ENCODE results near the gene TIFAB.

TIFAB gene

DNA sequence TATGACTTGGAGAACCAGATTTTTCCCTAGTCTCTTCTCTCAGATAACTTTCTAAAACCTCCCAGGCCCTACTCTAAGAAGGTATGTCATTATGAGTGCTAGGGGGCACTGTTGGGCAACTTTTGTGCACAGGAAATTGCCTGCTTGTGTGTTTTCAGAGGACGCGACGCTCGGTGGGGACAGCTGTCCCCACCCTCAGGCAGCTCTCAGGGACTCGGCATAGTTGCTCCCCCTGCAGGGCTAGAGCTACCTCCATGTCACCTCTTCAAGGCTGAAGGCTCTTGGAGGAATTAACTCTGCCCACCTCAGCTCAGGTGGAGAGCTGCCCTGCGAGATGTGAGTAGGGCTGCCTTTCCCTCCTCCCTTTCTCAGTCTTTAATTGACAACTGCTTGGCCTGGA lies 10.2 kb upstream of the TIFAB start:
- peak; percentile 94 for DNase-seq

DNA sequence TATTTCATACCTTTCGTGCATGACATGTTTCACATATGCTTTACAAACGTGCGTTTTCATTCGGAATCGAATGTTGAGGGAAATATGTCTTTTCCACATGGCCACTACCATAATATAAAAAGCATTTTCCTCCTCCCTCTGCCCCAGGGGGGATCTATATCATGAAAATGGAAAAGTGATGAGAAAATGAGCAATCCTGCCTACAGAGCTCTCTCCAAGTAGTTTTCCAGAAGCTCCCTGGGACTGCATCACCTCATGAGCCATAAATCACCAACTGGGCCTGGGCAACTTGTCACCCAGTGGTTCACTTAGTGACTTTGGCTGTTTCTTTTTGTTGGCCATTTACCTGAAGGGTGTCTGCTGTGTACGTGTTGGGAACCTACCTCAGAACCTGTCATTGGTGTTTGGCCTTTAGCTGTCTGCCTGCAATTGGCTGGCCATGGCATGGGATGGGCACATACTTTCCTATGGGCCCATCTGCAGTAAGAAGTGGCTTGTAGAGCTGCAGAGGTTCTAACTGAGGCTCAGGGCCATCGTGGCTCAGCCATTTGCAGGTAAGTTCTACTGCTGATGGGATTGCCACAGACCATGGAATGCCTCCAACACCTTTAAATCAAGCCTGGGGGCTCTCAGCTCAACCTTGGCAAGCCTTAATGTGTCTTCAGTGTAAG lies 9.5 kb upstream of the TIFAB start:
- in situ Hi-C loops (cut with MboI; ENCODE audit: low pct_unique_long_range_greater_than_20kb, low sequenced_read_pairs) = loop anchor here (10.0 kb wide), 2 partner anchors 93 to 373 kb away; partner anchors contain the start of gene SLC25A48
- DNase-seq = no peak

More for the DNA sequence above, 10.2 kb upstream of the TIFAB start:
- in situ Hi-C loops (cut with MboI; ENCODE audit: low pct_unique_long_range_greater_than_20kb, low sequenced_read_pairs) = loop anchor here (10.0 kb wide), 2 partner anchors 92 to 372 kb away; partner anchors contain the start of gene SLC25A48

DNA sequence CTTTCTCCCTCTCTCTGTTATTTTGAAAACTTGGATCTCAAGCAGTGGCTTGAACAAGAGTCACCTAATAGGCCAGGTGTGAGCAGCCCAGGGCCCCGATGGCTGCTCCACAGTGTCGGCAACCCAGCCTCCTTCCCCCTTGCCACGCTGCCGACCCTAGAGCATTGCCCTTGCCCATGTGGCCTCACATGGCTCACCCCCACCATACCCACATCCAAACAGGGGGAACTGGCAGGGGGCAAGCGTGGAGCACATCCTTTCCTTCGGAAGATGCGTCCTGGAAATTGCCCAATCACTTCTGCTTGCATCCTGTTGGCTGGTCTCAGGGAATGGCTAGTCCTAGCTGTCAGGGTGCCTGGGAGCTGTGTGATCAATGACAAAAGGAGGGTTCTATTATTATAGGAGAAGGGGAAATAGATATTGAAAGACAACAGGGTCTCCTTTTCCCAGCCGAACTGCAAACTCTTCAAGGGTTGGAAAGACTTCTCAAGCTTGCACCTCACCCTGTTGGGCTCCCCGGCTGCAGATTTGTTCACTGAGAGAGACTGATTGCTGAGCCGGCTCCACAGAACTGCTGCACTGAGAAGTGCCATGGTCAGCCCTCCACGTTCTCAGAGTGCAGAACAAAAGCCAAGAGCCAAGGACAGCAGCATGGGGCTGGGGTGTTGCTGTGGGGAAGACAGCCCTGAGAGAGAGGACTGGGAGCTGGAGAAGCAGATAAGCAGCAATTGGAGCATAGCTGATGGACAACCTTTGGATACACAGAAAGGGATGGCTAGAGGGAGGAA lies 8.3 kb upstream of the TIFAB start:
- no peak for DNase-seq
- in situ Hi-C loops (cut with MboI; ENCODE audit: low pct_unique_long_range_greater_than_20kb, low sequenced_read_pairs) = loop anchor here (10.0 kb wide), 2 partner anchors 94 to 374 kb away; partner anchors contain the start of gene SLC25A48

DNA sequence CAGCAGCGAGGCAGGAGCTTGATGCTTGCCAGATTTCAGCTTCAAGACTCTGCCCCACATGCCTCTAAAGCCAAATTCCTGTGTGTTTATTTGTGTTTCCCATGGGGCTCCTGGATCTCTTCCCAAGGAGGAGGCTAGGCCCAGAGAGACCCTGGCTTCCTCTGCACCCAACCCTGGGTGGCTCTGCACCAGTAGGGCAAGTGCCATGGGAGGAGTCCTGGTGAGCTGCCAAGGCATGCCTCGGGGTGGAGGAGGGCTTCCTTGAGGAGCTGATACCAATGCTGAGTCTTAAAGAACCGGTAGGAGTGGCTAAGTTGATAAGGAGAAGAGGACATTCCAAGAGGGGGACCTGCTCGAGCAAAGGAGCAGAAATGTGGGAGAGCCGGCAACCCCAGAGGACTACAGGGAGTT lies 6.8 kb upstream of the TIFAB start:
- no peak for DNase-seq

DNA sequence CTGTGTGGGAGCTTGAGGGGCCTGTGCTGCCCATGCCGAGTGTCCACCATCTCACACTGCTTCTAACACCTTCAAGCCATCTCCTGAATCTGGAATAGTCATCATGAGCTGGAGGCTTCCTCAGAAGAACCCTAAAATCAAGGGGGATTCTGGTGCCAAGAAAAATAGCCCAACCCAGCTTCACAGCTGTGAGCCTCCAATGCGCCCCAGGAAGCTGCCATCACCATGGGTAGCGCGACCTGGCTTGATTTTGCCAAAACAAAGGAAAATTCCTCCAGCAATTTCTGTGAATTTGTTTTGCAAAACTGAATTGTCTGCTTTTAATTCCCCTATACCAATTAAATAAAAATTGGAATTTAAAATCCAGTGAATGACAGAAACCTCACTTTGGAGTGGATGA lies 6.2 kb upstream of the TIFAB start:
- no peak for DNase-seq
- in situ Hi-C loops (cut with MboI; ENCODE audit: low pct_unique_long_range_greater_than_20kb, low sequenced_read_pairs) = no loop called here

More for the DNA sequence above, 6.8 kb upstream of the TIFAB start:
- in situ Hi-C loops (cut with MboI; ENCODE audit: low pct_unique_long_range_greater_than_20kb, low sequenced_read_pairs) = no loop called here

DNA sequence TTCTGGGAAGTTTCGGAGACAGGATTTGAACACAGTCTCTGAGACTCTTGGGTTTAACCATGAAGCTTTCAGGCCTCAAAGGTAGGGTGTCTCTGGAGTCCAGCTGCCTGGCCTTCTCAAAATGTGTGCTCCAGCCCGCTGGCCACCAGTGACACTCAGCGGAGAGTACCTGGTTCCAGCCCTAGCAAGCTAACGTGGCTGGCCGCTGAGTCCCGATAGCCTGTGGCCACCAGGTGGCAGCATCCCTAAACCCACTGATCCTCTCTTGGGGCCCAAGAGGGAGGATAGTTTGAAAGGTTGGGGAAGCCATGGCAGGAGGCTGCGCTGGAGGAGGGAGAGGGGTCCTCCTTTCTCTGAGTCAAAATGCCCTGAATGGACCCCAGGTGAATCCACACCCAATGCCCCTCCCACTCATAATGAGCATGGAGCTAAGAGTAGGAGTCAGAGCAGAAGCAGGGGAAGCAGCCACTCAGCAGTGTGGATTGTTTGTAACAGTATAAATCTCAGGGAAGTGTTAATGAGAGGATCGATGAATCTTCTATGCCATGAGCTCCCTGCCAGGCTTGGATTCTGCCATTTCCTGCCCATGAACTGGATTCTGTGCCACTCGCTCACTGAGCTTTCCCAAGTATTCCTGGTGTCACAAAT lies 5.4 kb upstream of the TIFAB start:
- peak; percentile 84 for DNase-seq
- in situ Hi-C loops (cut with MboI; ENCODE audit: low pct_unique_long_range_greater_than_20kb, low sequenced_read_pairs) = no loop called here

DNA sequence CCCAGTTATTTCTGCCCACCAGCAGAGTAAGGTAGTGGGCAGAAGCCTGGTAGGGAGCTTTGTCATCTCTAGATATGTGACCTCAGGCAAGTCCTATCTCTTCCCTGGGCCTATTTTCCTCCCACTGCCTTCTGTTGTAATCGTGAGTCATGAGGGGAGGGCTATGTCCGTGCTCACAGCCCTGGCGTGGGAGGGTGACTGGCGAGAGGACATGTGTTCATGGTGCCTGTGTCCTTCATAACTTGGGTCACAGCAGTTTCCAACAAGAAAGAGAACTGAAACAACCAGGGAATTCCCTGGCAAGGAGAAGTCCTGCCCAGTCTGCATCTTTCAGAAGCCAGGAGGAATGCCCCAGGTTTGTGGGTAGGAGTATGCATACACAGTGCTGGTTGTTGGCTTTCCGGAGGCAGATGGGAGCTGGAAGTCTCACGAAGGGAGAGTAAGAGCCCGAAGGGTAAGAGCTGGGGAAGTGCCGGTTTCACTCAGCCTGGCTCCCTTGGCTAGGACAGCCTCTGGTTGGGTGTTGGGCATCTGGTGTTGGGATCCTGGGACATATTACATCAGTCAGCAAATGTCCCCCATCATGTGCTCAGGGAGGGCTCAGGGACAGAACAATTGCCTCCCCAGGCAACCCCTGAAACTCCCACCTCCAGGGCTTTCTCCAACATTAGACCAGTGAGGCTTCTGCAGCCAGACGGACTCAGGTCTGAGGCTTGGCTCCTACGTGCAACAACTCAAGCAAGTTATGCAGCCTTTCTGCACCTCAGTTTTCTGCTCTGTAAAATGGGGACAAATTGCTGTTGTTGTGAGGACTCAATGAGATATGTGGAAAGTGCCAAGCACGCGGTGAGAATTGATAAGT lies 4.3 kb upstream of the TIFAB start:
- DNase-seq = no peak

DNA sequence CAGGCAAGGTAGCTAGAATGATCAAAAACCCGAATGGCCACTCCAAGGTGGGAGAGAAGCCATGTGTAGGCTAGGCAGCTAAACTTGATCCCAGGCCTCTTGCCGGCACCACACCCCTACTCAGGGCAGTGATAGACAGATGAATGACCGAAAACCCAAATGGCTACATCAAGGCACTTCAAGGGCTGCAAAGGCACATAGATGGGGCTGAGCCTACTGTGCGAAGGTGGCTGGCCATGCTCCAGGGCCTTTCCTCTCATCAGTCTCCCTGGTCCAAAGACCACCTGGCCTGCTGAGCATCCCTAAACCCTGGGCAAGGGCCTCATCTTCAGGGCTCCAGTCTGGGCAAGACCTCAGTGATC lies 3.7 kb upstream of the TIFAB start:
- DNase-seq = no peak
- in situ Hi-C loops (cut with MboI; ENCODE audit: low pct_unique_long_range_greater_than_20kb, low sequenced_read_pairs) = no loop called here

More for the DNA sequence above, 4.3 kb upstream of the TIFAB start:
- in situ Hi-C loops (cut with MboI; ENCODE audit: low pct_unique_long_range_greater_than_20kb, low sequenced_read_pairs) = no loop called here

DNA sequence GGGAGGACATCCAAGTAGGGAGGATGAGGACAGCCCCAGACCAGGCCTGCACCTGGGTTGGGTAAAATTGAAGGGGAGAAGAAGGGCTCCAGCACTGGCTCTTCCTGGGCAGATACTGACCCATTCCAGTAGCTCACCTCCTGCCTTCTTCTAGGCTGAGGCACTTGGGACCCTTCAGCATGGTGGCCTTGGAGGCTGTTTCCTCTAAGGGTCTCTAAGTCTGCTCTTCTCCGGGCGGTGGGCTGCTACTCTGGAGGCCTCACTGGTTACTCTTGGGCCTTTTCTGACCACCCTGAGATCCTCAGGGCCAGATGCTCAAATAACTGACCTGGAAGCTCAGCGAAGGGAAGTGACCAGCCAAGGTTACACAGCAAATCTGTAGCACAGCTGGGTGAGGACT lies 2.8 kb upstream of the TIFAB start:
- in situ Hi-C loops (cut with MboI; ENCODE audit: low pct_unique_long_range_greater_than_20kb, low sequenced_read_pairs) = no loop called here
- no peak for DNase-seq

DNA sequence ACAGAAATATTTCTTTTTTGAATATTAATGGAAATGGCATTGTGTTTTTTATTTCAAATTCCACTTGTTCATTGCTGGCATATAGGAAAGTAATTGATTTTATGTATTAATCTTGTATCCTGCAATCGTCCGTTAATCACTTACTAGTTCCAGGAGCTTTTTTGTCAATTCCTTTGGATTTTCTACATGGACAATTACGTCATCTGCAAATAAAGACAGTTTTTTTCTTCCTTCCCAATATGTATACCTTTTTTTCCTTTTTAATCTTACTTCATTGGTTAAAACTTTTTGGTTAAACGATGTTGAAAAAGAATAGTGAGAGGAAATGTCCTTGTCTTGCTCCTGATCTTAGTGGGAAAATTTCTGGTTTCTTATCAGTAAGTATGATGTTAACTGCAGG lies 1.5 kb upstream of the TIFAB start:
- in situ Hi-C loops (cut with MboI; ENCODE audit: low pct_unique_long_range_greater_than_20kb, low sequenced_read_pairs) = no loop called here
- no peak for DNase-seq

DNA sequence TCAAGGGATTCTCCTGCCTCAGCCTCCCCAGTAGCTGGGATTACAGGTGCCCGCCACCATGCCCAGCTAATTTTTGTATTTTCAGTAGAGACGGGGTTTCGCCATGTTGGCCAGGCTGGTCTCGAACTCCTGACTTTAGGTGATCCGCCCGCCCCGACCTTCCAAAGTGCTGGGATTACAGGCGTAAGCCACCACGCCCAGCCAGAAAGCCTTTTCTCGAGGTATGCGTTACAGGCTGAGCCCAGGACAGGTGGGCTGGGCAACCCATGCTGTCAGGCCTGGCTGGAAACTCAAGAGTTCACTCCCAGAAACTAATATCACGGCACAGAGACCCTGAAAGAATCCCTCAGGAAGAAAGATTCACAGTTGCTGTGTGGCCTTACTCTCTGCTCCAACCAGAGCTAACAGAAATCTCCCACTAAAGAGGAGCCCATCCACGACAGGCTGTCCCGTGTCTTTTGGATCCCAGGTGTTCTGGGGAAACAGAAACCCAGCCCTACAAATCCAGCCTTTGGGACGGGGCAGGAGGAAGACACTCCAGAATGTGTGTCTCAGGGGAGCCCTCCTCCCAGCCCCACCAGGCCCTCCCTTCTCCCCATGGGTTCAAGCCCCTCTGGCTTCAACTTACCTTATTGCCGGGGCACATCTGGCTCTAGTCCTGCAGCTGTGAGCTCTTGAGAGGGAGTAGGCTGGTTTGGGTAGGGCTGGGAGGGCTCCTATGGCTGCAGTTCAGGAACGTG lies 400 bp downstream of the TIFAB start:
- DNase-seq = no peak
- in situ Hi-C loops (cut with MboI; ENCODE audit: low pct_unique_long_range_greater_than_20kb, low sequenced_read_pairs) = no loop called here

DNA sequence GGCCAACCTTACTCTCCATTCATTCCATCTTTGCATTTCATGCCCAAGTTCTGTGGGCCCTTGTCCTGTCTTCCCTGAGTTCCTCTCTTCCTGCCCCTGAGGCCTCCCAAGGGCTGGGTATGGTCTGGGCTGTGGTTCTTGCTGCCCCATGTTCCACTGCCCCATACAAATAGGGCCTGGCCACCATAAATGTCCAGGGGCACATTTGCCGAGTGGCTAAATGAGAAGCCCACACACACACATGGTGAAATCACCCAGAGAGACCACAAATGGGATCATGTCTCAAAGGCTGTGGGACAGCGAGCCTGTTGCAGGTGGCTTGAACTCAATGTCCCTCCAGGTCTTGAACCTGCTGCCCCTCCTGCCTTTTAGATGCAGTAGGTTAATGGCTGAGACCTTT lies 1.2 kb downstream of the TIFAB start:
- DNase-seq = no peak
- in situ Hi-C loops (cut with MboI; ENCODE audit: low pct_unique_long_range_greater_than_20kb, low sequenced_read_pairs) = no loop called here

DNA sequence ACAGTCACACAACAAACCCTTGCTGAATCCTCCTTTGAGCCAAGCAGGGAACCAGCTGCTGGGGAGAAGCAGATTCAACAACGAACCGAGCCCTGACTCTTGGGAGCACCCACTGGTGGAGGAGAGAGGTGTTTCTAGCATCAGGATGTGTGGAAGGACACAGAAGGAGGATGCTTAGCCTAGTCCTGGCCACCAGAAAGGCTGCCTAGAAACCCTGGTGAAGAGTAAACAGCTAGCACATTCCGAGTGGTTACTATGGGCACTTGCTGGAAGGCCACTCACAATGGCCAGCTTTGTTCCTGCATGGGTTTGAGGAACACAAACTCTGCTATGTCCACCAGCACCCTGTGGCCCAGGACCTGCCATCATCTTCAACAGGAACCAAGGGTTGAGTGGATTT lies 1.8 kb downstream of the TIFAB start:
- DNase-seq = no peak
- in situ Hi-C loops (cut with MboI; ENCODE audit: low pct_unique_long_range_greater_than_20kb, low sequenced_read_pairs) = no loop called here

DNA sequence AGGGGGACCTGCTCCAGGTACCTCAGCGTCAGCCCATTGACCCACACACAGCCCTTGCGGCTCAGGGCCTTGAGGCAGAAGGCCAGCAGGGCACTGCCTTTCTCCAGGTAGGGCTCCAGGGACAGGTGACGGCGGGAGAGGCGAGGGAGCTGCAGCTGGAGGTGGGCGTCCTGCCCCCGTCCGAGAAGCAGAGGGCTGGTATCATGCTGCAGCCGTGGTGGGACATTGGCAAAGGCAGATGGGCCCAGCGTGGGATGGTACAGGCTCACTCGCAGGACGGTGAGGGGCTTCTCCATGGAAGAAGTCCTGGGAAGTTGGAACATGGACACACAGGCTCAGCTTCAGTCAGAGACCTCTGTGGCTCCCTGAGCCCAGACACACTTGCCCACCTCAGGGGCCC lies 2.5 kb downstream of the TIFAB start:
- DNase-seq = no peak

DNA sequence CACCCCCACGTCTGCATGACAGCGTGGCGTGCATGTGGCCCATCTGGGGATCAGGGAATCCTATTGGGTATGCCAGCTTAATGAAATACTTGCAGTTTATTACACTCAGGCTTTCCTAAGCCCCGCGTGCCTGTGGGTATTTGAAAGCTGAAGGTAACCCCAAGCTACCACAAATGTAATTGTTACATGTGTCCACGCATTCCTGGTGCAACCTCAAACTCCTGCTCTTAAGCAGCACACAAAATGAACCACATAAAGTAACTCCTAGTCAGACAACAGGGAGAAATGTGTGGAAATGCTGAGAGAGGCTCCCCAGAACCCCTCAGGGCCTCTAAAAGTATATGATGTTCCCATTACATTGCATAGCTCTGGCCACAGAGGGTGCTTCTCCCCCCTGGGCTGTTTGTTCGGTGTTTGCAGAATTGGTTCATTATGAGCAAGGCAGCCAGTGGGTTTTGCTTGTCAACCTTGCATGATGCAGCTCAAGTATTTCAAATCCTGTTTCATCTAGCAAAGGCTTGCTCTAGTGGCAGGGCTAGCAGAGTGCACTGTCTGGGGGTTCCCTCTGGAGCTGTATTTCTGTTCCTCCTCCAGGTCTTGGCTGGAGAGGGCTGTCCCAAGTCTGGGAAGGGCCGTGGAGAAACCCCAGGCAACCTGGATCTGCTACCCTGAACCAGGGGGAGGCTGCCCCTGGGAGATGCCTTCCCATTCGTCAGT lies 3.2 kb downstream of the TIFAB start:
- DNase-seq = no peak
- in situ Hi-C loops (cut with MboI; ENCODE audit: low pct_unique_long_range_greater_than_20kb, low sequenced_read_pairs) = no loop called here

More for the DNA sequence above, 2.5 kb downstream of the TIFAB start:
- in situ Hi-C loops (cut with MboI; ENCODE audit: low pct_unique_long_range_greater_than_20kb, low sequenced_read_pairs) = no loop called here

DNA sequence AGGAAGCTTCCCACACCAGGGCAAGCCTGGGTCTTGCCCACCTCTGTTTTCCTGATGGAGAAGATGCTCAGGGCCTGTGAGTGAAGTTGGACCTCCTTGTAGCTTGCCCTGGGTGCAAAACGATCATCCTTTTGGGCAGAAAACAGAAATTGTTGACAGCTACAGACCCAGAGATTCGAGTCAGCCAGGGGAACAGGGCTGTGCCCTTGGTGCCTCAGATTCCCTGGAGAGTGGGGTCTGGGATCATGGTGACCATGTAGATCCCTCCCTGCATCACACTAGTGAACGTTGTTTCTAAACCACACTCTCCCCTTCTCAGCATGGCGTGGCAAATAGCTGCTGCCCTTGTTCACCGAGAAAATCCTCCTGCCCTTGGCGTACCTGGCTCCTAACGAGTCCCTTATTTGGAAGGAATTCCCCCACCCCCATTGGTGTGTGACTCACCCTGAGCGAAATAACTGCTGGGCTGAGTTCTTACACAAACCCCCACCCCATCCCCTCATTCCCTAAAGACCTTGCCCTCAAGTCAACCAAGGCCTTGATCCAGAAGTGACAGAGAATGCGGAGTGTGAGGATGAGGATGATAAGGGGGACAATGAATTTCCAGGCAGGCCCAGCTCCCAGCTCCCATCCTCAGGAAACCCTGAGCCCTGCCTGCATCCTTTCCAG lies 3.9 kb downstream of the TIFAB start:
- DNase-seq = no peak
- in situ Hi-C loops (cut with MboI; ENCODE audit: low pct_unique_long_range_greater_than_20kb, low sequenced_read_pairs) = no loop called here

DNA sequence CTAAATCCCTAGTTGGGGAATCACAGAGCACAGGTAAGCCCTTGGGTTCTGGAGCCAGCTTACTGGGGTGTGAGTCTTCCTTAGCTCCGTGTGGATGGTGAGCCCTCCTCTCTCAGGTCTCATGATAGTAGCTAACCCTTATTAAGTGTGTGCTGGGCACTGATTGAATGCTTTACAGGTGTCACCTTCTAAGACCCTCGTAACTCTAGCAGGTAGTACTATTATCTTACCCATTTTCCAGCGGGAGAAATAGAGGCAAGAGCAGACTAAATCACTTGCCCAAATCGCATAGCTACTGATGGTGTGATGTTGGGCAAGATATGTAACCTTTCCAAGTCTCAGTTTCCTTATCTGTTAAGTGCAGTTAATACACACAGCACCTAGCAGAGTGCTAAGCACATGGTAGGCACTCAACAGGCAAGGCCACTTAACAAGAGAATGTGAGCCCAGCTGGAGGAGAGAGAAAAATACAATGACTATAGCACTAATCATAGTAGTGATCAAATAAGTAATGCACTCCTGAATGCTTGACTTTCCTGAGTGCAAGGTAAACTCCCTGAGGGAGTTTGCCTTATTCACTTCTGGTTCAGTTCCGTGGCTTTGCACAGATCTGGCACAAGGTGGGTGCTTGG lies 4.7 kb downstream of the TIFAB start, which contains the start of gene DCANP1:
TSS of gene DCANP1 (minus strand) at position 51 of the 632 bp plus-strand sequence. CDS start 240 bp downstream, outside the sequence.
- no peak for DNase-seq
- in situ Hi-C loops (cut with MboI; ENCODE audit: low pct_unique_long_range_greater_than_20kb, low sequenced_read_pairs) = no loop called here
